HTR-8/SVneo (cell line): ENCODE data around the gene PRAMEF13.
"Not testable (repeated sequence)": the region's sequence is repeated elsewhere in the genome, so short reads cannot be mapped to it uniquely, and the experiment has no call there.

Source experiments
- DNase-seq: peaks from one replicate; pipeline ENCODE4 v3.0.0; 2011; ENCODE audit warnings: low spot score, mixed read lengths; ENCODE audit not compliant: insufficient read length
- FAIRE-seq: peaks from 2 replicates; lab custom pipeline; 2011; peaks lifted over from hg19 to GRCh38; lab: Jason Lieb, UNC

The PRAMEF13 gene

GRCh38 chr1:13216619-13217018, 15.4 kb upstream of the PRAMEF13 start:
- DNase-seq, FAIRE-seq: not testable (repeated sequence)

DNA sequence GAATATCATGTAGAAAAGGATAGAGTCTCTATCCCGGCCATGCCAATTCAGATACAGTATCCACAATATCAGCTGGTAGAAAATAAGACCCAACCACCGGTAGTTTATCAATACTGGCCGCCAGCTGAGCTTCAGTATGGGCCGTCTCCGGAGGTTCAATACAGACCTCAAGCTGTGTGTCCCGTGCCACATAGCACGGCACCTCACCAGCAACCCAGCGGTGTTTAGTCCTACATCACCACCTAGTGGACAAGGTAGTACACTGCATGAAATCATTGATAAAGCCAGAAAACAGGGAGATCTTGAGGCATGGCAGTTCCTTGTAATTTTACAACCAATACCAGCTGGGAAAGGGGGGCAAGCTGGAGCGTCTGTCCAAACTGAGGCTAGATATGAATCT, 7.5 kb upstream of the PRAMEF13 start:
- not testable (repeated sequence) for FAIRE-seq

GRCh38 chr1:13171548-13171947, 29.7 kb downstream of the PRAMEF13 start, which contains the start of gene PRAMEF9:
Gene PRAMEF9 (plus strand): TSS chr1:13171848. CDS start chr1:13175281, 3,433 bp downstream.
- FAIRE-seq, DNase-seq: not testable (repeated sequence)

More for the DNA sequence above, 7.5 kb upstream of the PRAMEF13 start:
- DNase-seq: not testable (repeated sequence)

DNA sequence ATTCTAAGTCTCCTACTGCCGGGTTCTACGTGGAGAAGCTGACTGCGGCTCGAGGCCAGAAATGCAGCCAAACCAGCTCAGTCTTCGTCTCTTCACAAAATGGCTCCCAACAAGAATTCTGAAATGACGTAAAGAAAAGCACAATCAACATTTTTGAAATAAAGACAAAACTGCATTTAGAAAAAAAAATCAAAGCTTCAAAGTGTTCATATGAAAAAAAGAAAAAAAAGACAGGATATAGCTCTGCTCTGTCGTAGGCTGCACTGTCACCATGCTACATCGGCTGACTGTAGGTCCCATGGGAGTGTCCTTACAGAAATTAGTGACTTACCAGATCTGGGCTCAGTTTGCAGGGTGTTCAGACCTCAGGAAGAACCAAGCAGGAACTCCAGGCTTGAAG, 35.7 kb downstream of the PRAMEF13 start, which contains the start of gene HNRNPCL4:
Gene HNRNPCL4, minus strand, starts transcription at position 101 of the 400 bp plus-strand sequence. CDS start 164 bp downstream, outside the sequence.
- FAIRE-seq, DNase-seq: not testable (repeated sequence)

GRCh38 chr1:13155909-13156308, 45.3 kb downstream of the PRAMEF13 start, which contains the start of gene PRAMEF26:
Gene PRAMEF26 (minus strand): TSS chr1:13156009. CDS start chr1:13153095, 2,914 bp downstream.
- not testable (repeated sequence) for DNase-seq, FAIRE-seq
